RWPE2 (cell line): ENCODE measurements around the gene AP2A1.

ENCODE experiments used
- ATAC-seq: fragments of 200-7000 bp; cut with Tn5 transposase; 3 replicates; pipeline ENCODE4 v1.9.1; 2021; ENCODE audit warnings: low read depth
- DNase-seq: peaks from one replicate; pipeline ENCODE4 v3.0.0-alpha.2; 2020; ENCODE audit warnings: low spot score
- H3K27ac ChIP-seq: fragments of 450-650 bp; 2 replicates; pipeline ENCODE4 v1.5.1; 2017; ENCODE audit warnings: mild to moderate bottlenecking; ENCODE audit not compliant: poor library complexity, severe bottlenecking
- H3K27me3 ChIP-seq: fragments of 250-450 bp; sonication (Bioruptor Pico); 2 replicates; pipeline ENCODE4 v1.5.1; 2021; ENCODE audit warnings: mild to moderate bottlenecking, moderate library complexity; ENCODE audit not compliant: insufficient read depth, poor library complexity, severe bottlenecking
- H3K36me3 ChIP-seq: fragments of 250-450 bp; sonication (Bioruptor Pico); 2 replicates; pipeline ENCODE4 v1.5.1; 2020; ENCODE audit warnings: low read depth, mild to moderate bottlenecking, moderate library complexity
- H3K4me1 ChIP-seq: fragments of 250-450 bp; sonication (Bioruptor Pico); 2 replicates; pipeline ENCODE4 v1.5.1; 2021; ENCODE audit warnings: mild to moderate bottlenecking, moderate library complexity; ENCODE audit not compliant: insufficient read depth, poor library complexity, severe bottlenecking
- H3K4me3 ChIP-seq: fragments of 250-450 bp; sonication (Bioruptor Pico); 2 replicates; pipeline ENCODE4 v1.5.1; 2021; ENCODE audit warnings: mild to moderate bottlenecking, moderate library complexity; ENCODE audit not compliant: severe bottlenecking
- H3K9me3 ChIP-seq: fragments of 250-450 bp; sonication (Bioruptor Pico); 2 replicates; pipeline ENCODE4 v1.5.1; 2021; ENCODE audit warnings: mild to moderate bottlenecking, moderate library complexity; ENCODE audit not compliant: severe bottlenecking
- TF ChIP-seq, protein P1 (sequence below): fragments of 450-650 bp; IDR thresholded peaks from one replicate; pipeline ENCODE4 v1.5.1; 2017; ENCODE audit warnings: mild to moderate bottlenecking, moderate library complexity; ENCODE audit not compliant: poor library complexity, severe bottlenecking

The AP2A1 gene

DNA sequence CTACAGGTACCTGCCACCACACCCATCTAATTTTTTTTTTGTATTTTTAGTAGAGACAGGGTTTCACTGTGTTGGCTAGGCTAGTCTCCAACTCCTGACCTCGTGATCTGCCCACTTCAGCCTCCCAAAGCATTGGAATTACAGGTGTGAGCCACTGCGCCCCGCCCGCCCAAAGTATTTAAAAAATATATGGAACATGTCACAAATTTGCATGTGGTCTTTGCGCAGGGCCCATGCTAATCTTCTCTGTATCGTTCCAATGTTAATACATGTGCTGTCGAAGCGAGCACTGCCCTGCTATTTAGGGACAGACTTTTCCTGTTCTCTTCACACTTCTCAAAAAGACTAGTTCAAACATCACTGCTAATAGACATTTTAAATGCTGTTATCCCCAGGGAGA lies 2.5 kb upstream of the AP2A1 start:
- TF ChIP-seq, protein P1, sequence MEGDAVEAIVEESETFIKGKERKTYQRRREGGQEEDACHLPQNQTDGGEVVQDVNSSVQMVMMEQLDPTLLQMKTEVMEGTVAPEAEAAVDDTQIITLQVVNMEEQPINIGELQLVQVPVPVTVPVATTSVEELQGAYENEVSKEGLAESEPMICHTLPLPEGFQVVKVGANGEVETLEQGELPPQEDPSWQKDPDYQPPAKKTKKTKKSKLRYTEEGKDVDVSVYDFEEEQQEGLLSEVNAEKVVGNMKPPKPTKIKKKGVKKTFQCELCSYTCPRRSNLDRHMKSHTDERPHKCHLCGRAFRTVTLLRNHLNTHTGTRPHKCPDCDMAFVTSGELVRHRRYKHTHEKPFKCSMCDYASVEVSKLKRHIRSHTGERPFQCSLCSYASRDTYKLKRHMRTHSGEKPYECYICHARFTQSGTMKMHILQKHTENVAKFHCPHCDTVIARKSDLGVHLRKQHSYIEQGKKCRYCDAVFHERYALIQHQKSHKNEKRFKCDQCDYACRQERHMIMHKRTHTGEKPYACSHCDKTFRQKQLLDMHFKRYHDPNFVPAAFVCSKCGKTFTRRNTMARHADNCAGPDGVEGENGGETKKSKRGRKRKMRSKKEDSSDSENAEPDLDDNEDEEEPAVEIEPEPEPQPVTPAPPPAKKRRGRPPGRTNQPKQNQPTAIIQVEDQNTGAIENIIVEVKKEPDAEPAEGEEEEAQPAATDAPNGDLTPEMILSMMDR, result no peak
- H3K9me3 ChIP-seq, result no peaks in the 10 kb centered on the region
- peak overlapping the region; percentile 96 for H3K27ac ChIP-seq
- no peaks in the 10 kb centered on the region for H3K27me3 ChIP-seq
- no peak overlapping the region for H3K4me3 ChIP-seq
- no peak for DNase-seq
- no peaks in the 10 kb centered on the region for H3K36me3 ChIP-seq
- no peak for ATAC-seq
- H3K4me1 ChIP-seq, result peaks cover 11% of the 10 kb centered on the region

DNA sequence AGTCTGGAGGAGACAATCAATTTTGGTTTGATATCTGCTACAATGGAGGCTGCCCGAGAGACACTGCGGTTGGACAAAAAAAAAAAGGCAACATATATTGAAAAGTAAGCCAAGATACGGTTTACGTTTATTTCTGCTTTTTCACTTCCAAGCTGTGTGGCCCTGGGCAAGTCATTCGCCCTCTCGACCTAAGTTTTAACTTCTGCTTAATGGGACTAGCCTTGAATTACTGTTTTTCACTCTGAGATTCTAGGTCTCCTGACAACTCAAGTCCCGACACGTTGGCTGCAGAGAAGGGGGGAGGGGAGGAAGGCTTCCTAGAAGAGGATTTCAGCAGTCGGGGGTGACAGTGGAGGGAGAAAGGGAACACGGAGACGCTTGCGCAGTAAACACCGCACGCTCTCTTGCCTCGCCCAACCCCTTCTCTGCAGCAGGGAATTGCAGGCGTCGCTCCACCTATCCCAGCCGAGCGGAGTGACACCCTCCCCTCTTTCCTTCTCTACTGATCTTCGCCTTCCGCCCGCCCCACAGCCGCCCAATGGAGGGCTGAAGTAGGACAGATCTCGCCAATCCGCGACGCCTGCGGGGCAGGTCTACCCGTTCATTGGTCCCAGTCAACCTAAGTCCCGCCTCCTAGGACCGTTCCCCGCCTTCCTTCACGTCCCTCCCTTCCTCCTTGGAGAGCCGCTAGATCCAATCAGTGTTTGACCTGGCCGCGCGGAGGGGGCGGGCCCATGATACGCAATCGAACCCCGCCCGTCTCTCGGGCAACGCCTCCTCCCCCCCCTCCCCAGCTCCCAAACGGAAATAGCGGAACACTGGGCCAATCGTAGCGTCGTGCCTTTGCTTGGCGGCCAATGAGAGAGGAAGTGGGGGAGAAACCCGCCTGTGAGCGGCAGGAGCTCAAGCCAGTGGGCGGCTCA lies 533 bp upstream of the AP2A1 start:
- Histone ChIP-seq H3K27ac (peak overlapping the region; percentile 96), H3K4me3 (peak overlapping the region; percentile 19), H3K4me1 (peaks cover 11% of the 10 kb centered on the region), H3K27me3 (no peaks in the 10 kb centered on the region), H3K9me3 (no peaks in the 10 kb centered on the region), H3K36me3 (no peaks in the 10 kb centered on the region)
- TF ChIP-seq, protein P1, result no peak
- ATAC-seq, result peak; percentile 92
- peak; percentile 100 for DNase-seq

DNA sequence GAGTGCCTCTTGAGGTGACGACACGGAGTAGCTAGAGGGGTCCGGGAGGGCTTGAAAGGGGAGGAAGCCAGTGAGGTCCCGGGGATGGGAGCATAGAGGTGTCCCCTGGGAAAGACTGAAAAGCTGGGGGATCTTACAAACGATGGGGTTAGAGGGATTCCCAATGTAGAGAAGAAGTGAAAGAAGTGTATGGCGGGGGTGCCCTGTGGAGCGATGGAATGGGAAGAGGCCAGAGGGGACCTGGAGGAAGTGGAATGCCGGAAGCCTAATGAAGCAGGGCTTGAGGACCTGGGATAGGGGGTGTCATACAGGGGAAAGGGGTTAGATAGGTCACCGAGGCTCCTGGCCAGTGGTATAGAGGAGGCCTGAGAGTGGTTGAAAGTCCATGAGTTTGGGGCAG lies 580 bp downstream of the AP2A1 start:
- H3K27me3 ChIP-seq, result no peaks in the 10 kb centered on the region
- H3K4me3 ChIP-seq, result peak overlapping the region; percentile 63
- no peak for DNase-seq
- ATAC-seq, result no peak
- H3K27ac ChIP-seq, result peak overlapping the region; percentile 45
- H3K36me3 ChIP-seq, result peaks cover 4% of the 10 kb centered on the region; the same call in 1 of the 2 replicates
- H3K9me3 ChIP-seq, result no peaks in the 10 kb centered on the region
- H3K4me1 ChIP-seq, result peaks cover 11% of the 10 kb centered on the region
- TF ChIP-seq, protein P1, result no peak

DNA sequence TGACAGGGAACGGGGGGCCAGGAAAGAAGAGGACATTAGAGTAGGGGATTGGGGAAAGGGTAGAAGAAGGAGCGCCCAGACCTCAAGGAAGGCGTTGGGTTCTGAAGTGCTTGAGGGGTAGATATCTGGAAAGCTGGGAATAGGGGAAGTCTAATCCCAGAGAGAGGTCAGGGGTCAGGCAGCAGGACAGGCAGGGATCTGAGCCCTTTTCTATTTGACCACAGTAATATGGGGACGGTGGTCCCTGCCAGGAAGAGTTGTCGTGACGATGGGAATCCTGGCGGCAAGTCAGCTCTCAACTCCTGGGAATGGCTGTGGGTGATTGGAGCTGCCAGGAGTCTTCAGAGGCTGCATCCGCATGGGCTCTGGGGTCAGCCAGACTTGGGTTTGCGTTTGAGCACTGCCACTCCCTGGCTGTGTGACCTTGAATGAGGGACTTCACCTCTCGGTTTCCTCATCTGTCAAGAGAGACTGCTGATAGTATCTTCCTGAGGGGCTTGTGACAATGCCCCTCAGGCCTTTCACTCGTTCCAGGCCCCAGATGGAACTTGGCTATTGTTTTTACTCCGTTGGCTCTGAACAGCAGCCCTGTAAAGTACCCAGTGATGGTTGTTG lies 1.3 kb downstream of the AP2A1 start:
- Histone ChIP-seq H3K4me3 (peak overlapping the region; percentile 63), H3K27me3 (no peaks in the 10 kb centered on the region), H3K4me1 (peaks cover 11% of the 10 kb centered on the region), H3K27ac (peak overlapping the region; percentile 45), H3K36me3 (peaks cover 4% of the 10 kb centered on the region; the same call in 1 of the 2 replicates), H3K9me3 (no peaks in the 10 kb centered on the region)
- ATAC-seq, result no peak
- TF ChIP-seq, protein P1, result no peak
- DNase-seq, result no peak
